HepG2 (cell line): ENCODE measurements around the gene VCL. TPM values are rescaled to one million over a fixed set of nuclear protein-coding genes. Genes with fewer than 3 reads are reported as not detected.

Source experiments
- FOXM1 ChIP-seq: sonication (generic); formaldehyde crosslinking; IDR thresholded peaks from 2 replicates; pipeline ENCODE4 v1.5.0; 2020; ENCODE audit warnings: missing genetic modification reagents
- FUBP1 ChIP-seq: sonication (generic); formaldehyde crosslinking; IDR thresholded peaks from 2 replicates; pipeline ENCODE4 v1.5.1; 2020; ENCODE audit warnings: missing genetic modification reagents, mild to moderate bottlenecking, borderline replicate concordance
- MAFK ChIP-seq, 2 experiments: IDR thresholded peaks in 1 of 2; conservative IDR thresholded peaks in 1 of 2; 2 replicates each; pipeline ENCODE4 v1.6.1; 2011; ENCODE audit warnings: improper control_type of control experiment in 2 of 2, low read length in 2 of 2
- MXI1 ChIP-seq: IDR thresholded peaks from 3 replicates; pipeline ENCODE4 v1.6.1; 2012; ENCODE audit warnings: low read depth, low read length, inconsistent platforms, borderline replicate concordance
- RFXANK ChIP-seq: IDR thresholded peaks from 2 replicates; pipeline ENCODE4 v1.6.1; 2016
- U2AF1 ChIP-seq: fragments of 200-400 bp; formaldehyde crosslinking; optimal IDR thresholded peaks from 2 replicates; pipeline ENCODE3; 2017; ENCODE audit warnings: mild to moderate bottlenecking, low read depth, low read length
- ZBTB33 ChIP-seq: sonication (generic); formaldehyde crosslinking; IDR thresholded peaks from 2 replicates; pipeline ENCODE4 v1.4.0; 2020; ENCODE audit warnings: missing genetic modification reagents
- ZNF646 ChIP-seq: sonication (generic); formaldehyde crosslinking; IDR thresholded peaks from 2 replicates; pipeline ENCODE4 v1.9.0; 2021; ENCODE audit warnings: mild to moderate bottlenecking, missing genetic modification reagents
- ZNF749 ChIP-seq: sonication (generic); formaldehyde crosslinking; IDR thresholded peaks from 2 replicates; pipeline ENCODE4 v1.8.0; 2022; ENCODE audit warnings: mild to moderate bottlenecking, missing genetic modification reagents, moderate library complexity, borderline replicate concordance
- ZNF75D ChIP-seq: sonication (generic); formaldehyde crosslinking; IDR thresholded peaks from 2 replicates; pipeline ENCODE4 v1.8.1; 2023; ENCODE audit warnings: missing genetic modification reagents, mild to moderate bottlenecking, borderline replicate concordance
- polyA plus RNA-seq, 8 experiments: library from polyadenylated mRNA; depleted of rRNA in 3 of 8; stranded (reverse) in 7 of 8; unstranded in 1 of 8; fragments of >200 nt; fragmentation: Illumina TruSeq in 4 of 8; extraction: Trizol in 4 of 8; gene quantifications; 2 replicates each; pipeline versions ENCODE4 v1.2.1 to v1.2.3, GENCODE V29; 2011 to 2016; ENCODE audit warnings: low read depth in 4 of 8, missing spikeins in 1 of 8, mixed read lengths in 1 of 8; ENCODE audit not compliant: insufficient read depth in 1 of 8
- total RNA-seq, 5 experiments: library from RNA; depleted of rRNA; stranded (reverse); fragments of >200 nt; fragmentation: Illumina TruSeq; extraction: Trizol; gene quantifications; 2 replicates each; pipeline ENCODE4 v1.2.3, GENCODE V29; 2016; ENCODE audit warnings: low read depth in 1 of 5
- TF ChIP-seq, protein P1 (sequence below), 2 experiments: IDR thresholded peaks; 2 replicates each; pipeline ENCODE4 v1.6.1; 2011 to 2012; ENCODE audit warnings: low read length in 2 of 2, borderline replicate concordance in 1 of 2, low read depth in 1 of 2, mild to moderate bottlenecking in 1 of 2, moderate library complexity in 1 of 2
- TF ChIP-seq, protein P2 (sequence below): sonication (generic); formaldehyde crosslinking; IDR thresholded peaks from 2 replicates; pipeline ENCODE4 v1.4.0; 2020; ENCODE audit warnings: mild to moderate bottlenecking, missing genetic modification reagents

The VCL gene
- total and polyA plus RNA-seq, 2 of the 13 experiments (the other 11 are each of a cell fraction or from before 2014, with no cell fraction given), result 17.3 to 26.9 TPM

DNA sequence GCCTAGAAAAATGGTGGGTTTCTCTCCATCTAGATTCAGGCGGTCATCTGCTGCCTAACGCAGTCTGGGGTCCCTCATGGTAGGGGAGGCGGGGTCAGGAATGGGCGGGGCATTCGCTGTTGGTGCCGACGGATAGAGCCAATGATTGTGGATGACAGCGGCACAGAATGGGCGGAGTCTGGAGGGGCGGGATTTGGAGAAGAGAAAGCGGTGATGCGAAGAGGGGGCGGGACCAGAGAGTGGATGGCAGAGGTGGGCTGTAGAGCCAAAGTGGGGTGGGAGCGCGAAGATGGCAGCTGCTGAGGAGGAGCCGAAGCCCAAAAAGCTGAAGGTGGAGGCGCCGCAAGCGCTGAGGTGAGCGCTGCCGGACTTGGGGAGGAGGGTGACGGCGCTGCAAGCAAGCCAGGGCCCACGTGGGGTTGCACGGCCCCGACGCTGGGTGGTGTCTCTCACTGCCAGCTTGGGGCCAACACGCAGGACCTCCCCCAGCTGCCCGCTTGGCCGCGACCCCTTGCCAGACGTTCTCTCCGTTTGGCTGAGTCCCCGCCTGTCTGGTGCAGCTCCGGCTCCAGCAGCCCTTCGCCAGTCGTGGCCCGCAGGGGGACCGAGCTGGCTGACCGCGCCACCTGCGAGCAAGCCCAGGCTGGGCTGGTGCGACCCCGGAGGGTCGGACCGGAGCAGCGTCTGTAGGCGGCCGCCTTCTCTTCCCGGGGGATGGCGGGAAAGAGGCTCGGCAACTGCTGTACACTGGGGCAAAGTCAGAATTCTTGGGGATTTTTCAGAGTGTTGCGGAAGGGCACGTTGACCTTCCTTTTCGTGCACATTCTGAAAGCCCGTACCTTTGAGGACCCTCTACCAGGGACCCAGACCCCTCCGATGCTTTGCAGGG lies 153.3 kb downstream of the VCL start, which contains the start of gene ADK (continued):
- TF ChIP-seq, protein P1, sequence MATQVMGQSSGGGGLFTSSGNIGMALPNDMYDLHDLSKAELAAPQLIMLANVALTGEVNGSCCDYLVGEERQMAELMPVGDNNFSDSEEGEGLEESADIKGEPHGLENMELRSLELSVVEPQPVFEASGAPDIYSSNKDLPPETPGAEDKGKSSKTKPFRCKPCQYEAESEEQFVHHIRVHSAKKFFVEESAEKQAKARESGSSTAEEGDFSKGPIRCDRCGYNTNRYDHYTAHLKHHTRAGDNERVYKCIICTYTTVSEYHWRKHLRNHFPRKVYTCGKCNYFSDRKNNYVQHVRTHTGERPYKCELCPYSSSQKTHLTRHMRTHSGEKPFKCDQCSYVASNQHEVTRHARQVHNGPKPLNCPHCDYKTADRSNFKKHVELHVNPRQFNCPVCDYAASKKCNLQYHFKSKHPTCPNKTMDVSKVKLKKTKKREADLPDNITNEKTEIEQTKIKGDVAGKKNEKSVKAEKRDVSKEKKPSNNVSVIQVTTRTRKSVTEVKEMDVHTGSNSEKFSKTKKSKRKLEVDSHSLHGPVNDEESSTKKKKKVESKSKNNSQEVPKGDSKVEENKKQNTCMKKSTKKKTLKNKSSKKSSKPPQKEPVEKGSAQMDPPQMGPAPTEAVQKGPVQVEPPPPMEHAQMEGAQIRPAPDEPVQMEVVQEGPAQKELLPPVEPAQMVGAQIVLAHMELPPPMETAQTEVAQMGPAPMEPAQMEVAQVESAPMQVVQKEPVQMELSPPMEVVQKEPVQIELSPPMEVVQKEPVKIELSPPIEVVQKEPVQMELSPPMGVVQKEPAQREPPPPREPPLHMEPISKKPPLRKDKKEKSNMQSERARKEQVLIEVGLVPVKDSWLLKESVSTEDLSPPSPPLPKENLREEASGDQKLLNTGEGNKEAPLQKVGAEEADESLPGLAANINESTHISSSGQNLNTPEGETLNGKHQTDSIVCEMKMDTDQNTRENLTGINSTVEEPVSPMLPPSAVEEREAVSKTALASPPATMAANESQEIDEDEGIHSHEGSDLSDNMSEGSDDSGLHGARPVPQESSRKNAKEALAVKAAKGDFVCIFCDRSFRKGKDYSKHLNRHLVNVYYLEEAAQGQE (IDR thresholded peaks at IDR 0.05; ENCODE audit: borderline replicate concordance in 1 of 2, low read depth in 1 of 2, low read length in 2 of 2), result no peak
- TF ChIP-seq U2AF1 (no peak), MAFK (conservative IDR thresholded peaks at IDR 0.05 in 1 of 2, IDR thresholded peaks at IDR 0.05 in 1 of 2; ENCODE audit: low read length in 2 of 2) (no peak), ZNF75D (no peak), ZBTB33 (no peak), RFXANK (CRISPR knock-in tag) (no peak), ZNF749 (CRISPR knock-in tag) (no peak), FOXM1 (CRISPR knock-in tag) (no peak), ZNF646 (CRISPR knock-in tag) (no peak), FUBP1 (CRISPR knock-in tag) (no peak), MXI1 (peak; percentile 88; the same call in 2 of the 3 replicates)
- TF ChIP-seq, protein P2, sequence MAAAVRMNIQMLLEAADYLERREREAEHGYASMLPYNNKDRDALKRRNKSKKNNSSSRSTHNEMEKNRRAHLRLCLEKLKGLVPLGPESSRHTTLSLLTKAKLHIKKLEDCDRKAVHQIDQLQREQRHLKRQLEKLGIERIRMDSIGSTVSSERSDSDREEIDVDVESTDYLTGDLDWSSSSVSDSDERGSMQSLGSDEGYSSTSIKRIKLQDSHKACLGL, result peak; percentile 96
